ENCODE results near the gene SPDYE6.
A peak's percentile ranks its signal among the peaks of the same experiment; 100 is the strongest.
"Not testable (repeated sequence)": the region's sequence is repeated elsewhere in the genome, so short reads cannot be mapped to it uniquely, and the experiment has no call there.

SPDYE6 gene

DNA sequence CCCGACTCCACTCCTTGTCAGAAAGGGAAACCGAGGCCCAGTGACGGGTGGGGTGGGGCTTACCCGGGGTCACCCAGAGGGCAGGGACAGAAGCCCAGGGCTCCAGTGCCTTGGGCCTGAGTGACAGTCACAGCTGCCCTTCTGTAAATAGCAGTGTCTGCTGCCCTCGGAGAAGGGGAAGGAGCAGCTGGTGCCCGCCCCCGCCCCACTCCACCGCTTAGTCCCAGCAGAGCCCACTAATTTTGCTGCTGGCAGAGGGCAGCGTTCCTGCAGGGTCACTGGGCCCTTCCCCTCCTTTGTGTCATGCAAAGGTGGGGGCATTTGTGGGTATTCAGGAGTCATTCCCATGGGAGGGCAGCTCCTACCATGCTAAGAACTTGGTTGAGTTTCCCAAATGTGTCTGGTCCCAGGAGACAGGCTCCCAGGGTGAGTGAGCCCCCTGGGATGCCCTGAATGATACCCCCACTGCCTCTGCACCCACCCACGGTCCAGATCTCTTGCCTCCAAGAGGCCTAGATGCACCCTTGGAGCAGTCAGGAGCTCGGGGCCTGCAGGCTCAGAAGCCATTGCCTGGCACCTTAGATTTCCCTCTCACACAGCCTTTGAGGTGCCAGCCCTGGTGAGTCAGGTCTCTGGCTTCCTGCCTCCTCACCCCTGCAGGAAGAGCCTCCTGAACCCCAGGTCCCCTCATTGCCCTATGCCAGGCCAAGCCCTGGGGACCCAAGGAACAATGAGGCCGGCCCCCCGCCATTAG lies 52.4 kb downstream of the SPDYE6 start:
- Histone ChIP-seq H3K9me3 (ENCODE audit: severe bottlenecking) (no peaks in the 10 kb centered on the region), H3K27me3 (ENCODE audit: insufficient read depth, low read depth, severe bottlenecking) (no peaks in the 10 kb centered on the region), H3K27ac (peak overlapping the region; percentile 35), H3K36me3 (peaks cover 8% of the 10 kb centered on the region), H3K4me3 (ENCODE audit: low read depth, low read length) (no peak overlapping the region)
- TF ChIP-seq, protein P1, sequence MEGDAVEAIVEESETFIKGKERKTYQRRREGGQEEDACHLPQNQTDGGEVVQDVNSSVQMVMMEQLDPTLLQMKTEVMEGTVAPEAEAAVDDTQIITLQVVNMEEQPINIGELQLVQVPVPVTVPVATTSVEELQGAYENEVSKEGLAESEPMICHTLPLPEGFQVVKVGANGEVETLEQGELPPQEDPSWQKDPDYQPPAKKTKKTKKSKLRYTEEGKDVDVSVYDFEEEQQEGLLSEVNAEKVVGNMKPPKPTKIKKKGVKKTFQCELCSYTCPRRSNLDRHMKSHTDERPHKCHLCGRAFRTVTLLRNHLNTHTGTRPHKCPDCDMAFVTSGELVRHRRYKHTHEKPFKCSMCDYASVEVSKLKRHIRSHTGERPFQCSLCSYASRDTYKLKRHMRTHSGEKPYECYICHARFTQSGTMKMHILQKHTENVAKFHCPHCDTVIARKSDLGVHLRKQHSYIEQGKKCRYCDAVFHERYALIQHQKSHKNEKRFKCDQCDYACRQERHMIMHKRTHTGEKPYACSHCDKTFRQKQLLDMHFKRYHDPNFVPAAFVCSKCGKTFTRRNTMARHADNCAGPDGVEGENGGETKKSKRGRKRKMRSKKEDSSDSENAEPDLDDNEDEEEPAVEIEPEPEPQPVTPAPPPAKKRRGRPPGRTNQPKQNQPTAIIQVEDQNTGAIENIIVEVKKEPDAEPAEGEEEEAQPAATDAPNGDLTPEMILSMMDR (IDR thresholded peaks at IDR 0.05; ENCODE audit: low read depth, low read length) = no peak
- peak; percentile 48 for DNase-seq

DNA sequence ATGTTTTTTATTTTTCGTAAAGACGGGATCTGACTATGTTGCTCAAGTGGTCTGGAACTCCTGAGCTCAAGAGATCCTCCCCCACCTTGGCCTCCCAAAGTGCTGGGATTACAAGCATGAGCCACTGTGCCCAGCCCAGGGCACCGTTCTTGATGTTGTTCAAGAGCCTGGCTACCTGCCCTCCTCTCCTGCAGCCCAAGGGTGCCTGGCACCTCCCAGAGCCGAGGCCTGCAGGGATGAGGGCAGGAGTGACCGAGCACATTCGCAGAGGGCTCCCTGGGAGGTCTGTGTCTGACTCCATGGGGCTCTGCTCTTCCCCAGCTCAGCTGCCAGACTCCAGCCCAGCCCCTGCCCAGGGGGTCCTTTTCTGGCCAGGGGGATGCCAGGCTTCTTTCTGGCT lies 54.2 kb downstream of the SPDYE6 start:
- Histone ChIP-seq H3K27ac (no peak overlapping the region), H3K36me3 (peaks cover 5% of the 10 kb centered on the region; the same call in 1 of the 2 replicates), H3K9me3 (ENCODE audit: severe bottlenecking) (no peaks in the 10 kb centered on the region), H3K4me3 (ENCODE audit: low read depth, low read length) (no peak overlapping the region), H3K27me3 (ENCODE audit: insufficient read depth, low read depth, severe bottlenecking) (no peaks in the 10 kb centered on the region)
- TF ChIP-seq, protein P1 (IDR thresholded peaks at IDR 0.05; ENCODE audit: low read depth, low read length) = no peak
- no peak for DNase-seq

- DNase-seq; H3K9me3 ChIP-seq (ENCODE audit: severe bottlenecking); H3K36me3 ChIP-seq; H3K27me3 ChIP-seq (ENCODE audit: insufficient read depth, low read depth, severe bottlenecking); H3K4me3 ChIP-seq (ENCODE audit: low read depth, low read length); H3K27ac ChIP-seq: not testable (repeated sequence)
Measured at GRCh38 chr7:102301367-102301766, 54.9 kb downstream of the SPDYE6 start.

DNA sequence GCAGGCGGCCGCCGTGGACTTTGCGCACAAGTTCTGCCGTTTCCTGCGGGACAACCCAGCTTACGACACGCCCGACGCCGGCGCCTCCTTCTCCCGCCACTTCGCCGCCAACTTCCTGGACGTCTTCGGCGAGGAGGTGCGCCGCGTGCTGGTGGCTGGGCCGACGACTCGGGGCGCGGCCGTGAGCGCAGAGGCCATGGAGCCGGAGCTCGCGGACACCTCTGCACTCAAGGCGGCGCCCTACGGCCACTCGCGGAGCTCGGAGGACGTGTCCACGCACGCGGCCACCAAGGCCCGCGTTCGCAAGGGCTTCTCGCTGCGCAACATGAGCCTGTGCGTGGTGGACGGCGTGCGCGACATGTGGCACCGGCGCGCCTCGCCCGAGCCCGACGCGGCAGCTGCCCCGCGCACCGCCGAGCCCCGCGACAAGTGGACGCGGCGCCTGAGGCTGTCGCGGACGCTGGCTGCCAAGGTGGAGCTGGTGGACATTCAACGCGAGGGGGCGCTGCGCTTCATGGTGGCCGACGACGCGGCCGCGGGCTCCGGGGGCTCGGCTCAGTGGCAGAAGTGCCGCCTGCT lies 55.5 kb downstream of the SPDYE6 start:
- no peak for DNase-seq
- Histone ChIP-seq H3K4me3 (ENCODE audit: low read depth, low read length) (no peak overlapping the region), H3K36me3 (peaks cover 5% of the 10 kb centered on the region; the same call in 1 of the 2 replicates), H3K27ac (no peak overlapping the region), H3K9me3 (ENCODE audit: severe bottlenecking) (no peaks in the 10 kb centered on the region), H3K27me3 (ENCODE audit: insufficient read depth, low read depth, severe bottlenecking) (no peaks in the 10 kb centered on the region)
- TF ChIP-seq, protein P1 (IDR thresholded peaks at IDR 0.05; ENCODE audit: low read depth, low read length) = no peak

DNA sequence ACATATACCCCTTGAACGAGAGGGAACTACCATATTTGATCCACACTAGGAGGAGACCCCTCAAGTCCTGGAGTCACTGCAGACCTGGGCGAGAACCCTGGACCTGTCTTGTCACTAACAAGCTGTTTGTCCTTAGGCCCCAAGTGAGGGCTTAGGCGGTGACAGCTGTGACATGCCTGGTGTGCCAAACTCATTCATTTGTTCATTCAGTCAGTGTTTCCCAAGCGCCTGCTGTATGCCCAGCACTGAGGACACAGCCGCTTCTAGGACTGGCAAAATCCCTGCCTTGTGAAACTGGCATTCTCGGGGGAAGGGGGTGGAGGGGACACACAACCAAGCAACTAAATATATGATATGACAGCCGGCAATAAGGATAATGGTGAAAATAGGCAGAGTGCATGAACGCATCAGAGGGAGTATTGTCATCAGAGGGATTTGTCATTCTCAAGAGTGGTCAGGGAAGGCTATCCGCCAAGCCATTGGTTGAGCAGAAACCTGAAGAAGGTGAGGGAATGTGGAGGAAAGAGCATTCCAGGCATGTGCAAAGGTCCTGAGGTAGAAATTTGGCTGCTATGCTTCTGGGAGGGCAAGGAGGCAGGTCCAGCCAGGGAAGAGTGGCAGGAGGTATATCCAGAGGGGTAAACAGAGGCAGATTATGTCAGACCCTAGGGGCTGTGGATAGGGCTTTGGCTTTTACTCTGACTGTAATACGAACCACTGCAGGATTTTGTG lies 58.6 kb downstream of the SPDYE6 start:
- Histone ChIP-seq H3K9me3 (ENCODE audit: severe bottlenecking) (no peaks in the 10 kb centered on the region), H3K36me3 (peaks cover 5% of the 10 kb centered on the region; the same call in 1 of the 2 replicates), H3K27ac (no peak overlapping the region), H3K4me3 (ENCODE audit: low read depth, low read length) (no peak overlapping the region), H3K27me3 (ENCODE audit: insufficient read depth, low read depth, severe bottlenecking) (no peaks in the 10 kb centered on the region)
- no peak for DNase-seq
- TF ChIP-seq, protein P1 (IDR thresholded peaks at IDR 0.05; ENCODE audit: low read depth, low read length) = no peak

DNA sequence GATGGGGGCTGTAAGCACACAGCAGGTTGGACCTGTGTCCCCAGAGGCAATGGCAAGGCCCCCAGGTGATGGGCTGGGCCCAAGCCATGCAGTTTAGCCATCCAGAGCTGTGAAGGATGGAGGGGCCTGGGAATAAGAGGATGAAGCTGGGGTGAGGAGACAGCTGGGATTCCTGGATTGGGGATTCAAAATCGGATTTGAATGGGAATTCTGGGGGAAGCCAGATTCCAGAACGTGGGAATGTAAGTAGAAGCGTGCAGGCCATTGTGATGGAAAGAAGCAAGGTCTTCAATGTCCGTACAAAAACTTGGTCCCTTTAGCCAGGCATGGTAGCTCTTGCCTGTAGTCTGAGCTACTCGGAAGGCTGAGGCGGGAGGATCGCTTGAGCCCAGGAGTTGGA lies 59.7 kb downstream of the SPDYE6 start:
- H3K4me3 ChIP-seq (ENCODE audit: low read depth, low read length) = no peak overlapping the region
- H3K36me3 ChIP-seq = no peaks in the 10 kb centered on the region
- TF ChIP-seq, protein P1 (IDR thresholded peaks at IDR 0.05; ENCODE audit: low read depth, low read length) = no peak
- no peaks in the 10 kb centered on the region for H3K9me3 ChIP-seq (ENCODE audit: severe bottlenecking)
- no peak for DNase-seq
- no peaks in the 10 kb centered on the region for H3K27me3 ChIP-seq (ENCODE audit: insufficient read depth, low read depth, severe bottlenecking)
- H3K27ac ChIP-seq = no peak overlapping the region
